Activated naive CD8-positive, alpha-beta T cell treated with anti-CD3 and anti-CD28 coated beads for 36 hours (primary cell): Measurements from ENCODE around the gene VAPB. TPM values are rescaled to one million over a fixed set of nuclear protein-coding genes. Genes with fewer than 3 reads are reported as not detected.
"Not testable (repeated sequence)": the region's sequence is repeated elsewhere in the genome, so short reads cannot be mapped to it uniquely, and the experiment has no call there.

Experiments used
- DNase-seq: peaks from one replicate; pipeline ENCODE4 v3.0.0; 2021
- H3K27ac Mint-ChIP-seq: one replicate; pipeline ENCODE4 v1.8.0; 2022; ENCODE audit warnings: mild to moderate bottlenecking, moderate library complexity, mixed read lengths
- H3K27me3 Mint-ChIP-seq: one replicate; pipeline ENCODE4 v1.8.0; 2022; ENCODE audit warnings: mild to moderate bottlenecking, mixed read lengths
- H3K36me3 Mint-ChIP-seq: one replicate; pipeline ENCODE4 v1.8.0; 2021; ENCODE audit warnings: mild to moderate bottlenecking, mixed read lengths
- H3K4me1 Mint-ChIP-seq: one replicate; pipeline ENCODE4 v1.8.0; 2021; ENCODE audit warnings: mixed read lengths
- H3K4me3 Mint-ChIP-seq: one replicate; pipeline ENCODE4 v1.8.0; 2022; ENCODE audit warnings: mild to moderate bottlenecking, moderate library complexity, mixed read lengths
- H3K9me3 Mint-ChIP-seq: one replicate; pipeline ENCODE4 v1.8.0; 2022; ENCODE audit warnings: mixed read lengths
- total RNA-seq, 2 experiments: library from RNA; stranded (reverse); gene quantifications; one replicate each; pipeline ENCODE4 v1.2.3, GENCODE V29; 2021

VAPB gene
- total RNA-seq, 2 experiments from 2014 or later = 38.4 to 40.6 TPM

- Mint-ChIP-seq H3K36me3 (peaks cover 7% of the 10 kb centered on the region), H3K9me3 (no peaks in the 10 kb centered on the region), H3K4me3 (no peak overlapping the region), H3K27ac (peak overlapping the region; percentile 81), H3K4me1 (peaks cover 31% of the 10 kb centered on the region), H3K27me3 (no peaks in the 10 kb centered on the region)
- DNase-seq = no peak
Measured at GRCh38 chr20:58408603-58409246, 19.7 kb downstream of the VAPB start.

DNA sequence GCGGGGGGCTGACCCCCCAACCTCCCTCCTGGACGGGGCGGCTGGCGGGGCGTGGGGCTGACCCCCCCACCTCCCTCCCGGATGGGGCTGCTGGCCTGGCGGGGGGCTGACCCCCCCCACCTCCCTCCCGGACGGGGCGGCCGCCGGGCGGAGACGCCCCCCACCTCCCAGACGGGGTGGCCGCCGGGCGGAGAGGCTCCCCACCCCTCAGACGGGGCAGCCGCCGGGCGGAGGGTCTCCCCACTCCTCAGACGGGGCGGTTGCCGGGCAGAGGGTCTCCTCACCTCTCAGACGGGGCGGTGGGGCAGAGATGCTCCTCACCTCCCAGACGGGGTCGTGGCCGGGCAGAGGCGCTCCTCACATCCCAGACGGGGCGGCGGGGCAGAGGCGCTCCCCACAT lies 25.2 kb downstream of the VAPB start:
- DNase-seq, H3K4me3 Mint-ChIP-seq, H3K27me3 Mint-ChIP-seq, H3K27ac Mint-ChIP-seq, H3K9me3 Mint-ChIP-seq: not testable (repeated sequence)
- Mint-ChIP-seq H3K4me1 (peaks cover 27% of the 10 kb centered on the region), H3K36me3 (peaks cover 25% of the 10 kb centered on the region)

- Mint-ChIP-seq H3K4me1 (peaks cover 29% of the 10 kb centered on the region), H3K36me3 (peaks cover 31% of the 10 kb centered on the region)
- not testable (repeated sequence) for DNase-seq, H3K4me3 Mint-ChIP-seq, H3K9me3 Mint-ChIP-seq, H3K27me3 Mint-ChIP-seq, H3K27ac Mint-ChIP-seq
Measured at GRCh38 chr20:58414786-58415185, 25.8 kb downstream of the VAPB start.

- no peaks in the 10 kb centered on the region for H3K27me3 Mint-ChIP-seq
- peaks cover 27% of the 10 kb centered on the region for H3K4me1 Mint-ChIP-seq
- peaks cover 38% of the 10 kb centered on the region for H3K36me3 Mint-ChIP-seq
- no peak for DNase-seq
- H3K27ac Mint-ChIP-seq = peak overlapping the region; percentile 14
- H3K9me3 Mint-ChIP-seq = no peaks in the 10 kb centered on the region
- no peak overlapping the region for H3K4me3 Mint-ChIP-seq
Measured at GRCh38 chr20:58416057-58416456, 27.0 kb downstream of the VAPB start.

- H3K4me3 Mint-ChIP-seq = no peak overlapping the region
- no peak for DNase-seq
- no peaks in the 10 kb centered on the region for H3K27me3 Mint-ChIP-seq
- H3K27ac Mint-ChIP-seq = no peak overlapping the region
- H3K9me3 Mint-ChIP-seq = no peaks in the 10 kb centered on the region
- H3K36me3 Mint-ChIP-seq = peaks cover 37% of the 10 kb centered on the region
- H3K4me1 Mint-ChIP-seq = peaks cover 27% of the 10 kb centered on the region
Measured at GRCh38 chr20:58416835-58417234, 27.8 kb downstream of the VAPB start.

DNA sequence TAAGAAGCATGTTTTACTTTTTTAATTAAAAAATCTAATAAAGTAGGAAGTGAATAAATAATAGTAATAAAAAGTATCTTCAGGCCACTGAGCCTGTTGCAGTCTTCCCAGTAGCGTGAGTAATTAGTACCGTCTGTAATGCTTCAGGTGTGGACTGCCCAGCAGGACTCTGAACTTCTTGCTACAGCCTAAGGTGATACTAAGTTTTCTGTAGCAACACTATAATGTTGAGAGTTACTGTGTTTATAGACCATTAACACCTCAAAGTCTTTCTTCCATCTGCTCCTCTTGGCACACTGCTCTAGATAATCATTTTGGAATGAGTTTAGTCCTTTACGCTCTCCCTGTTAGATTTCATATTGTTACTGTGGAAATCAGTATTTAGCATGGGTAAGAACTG lies 28.4 kb downstream of the VAPB start:
- H3K36me3 Mint-ChIP-seq = peaks cover 35% of the 10 kb centered on the region
- no peak for DNase-seq
- H3K9me3 Mint-ChIP-seq = no peaks in the 10 kb centered on the region
- H3K27ac Mint-ChIP-seq = no peak overlapping the region
- H3K4me3 Mint-ChIP-seq = no peak overlapping the region
- no peaks in the 10 kb centered on the region for H3K27me3 Mint-ChIP-seq
- peaks cover 25% of the 10 kb centered on the region for H3K4me1 Mint-ChIP-seq

- Mint-ChIP-seq H3K9me3 (no peaks in the 10 kb centered on the region), H3K27ac (peak overlapping the region; percentile 48), H3K36me3 (peaks cover 37% of the 10 kb centered on the region), H3K4me1 (peaks cover 25% of the 10 kb centered on the region), H3K4me3 (no peak overlapping the region), H3K27me3 (no peaks in the 10 kb centered on the region)
- no peak for DNase-seq
Measured at GRCh38 chr20:58418949-58419748, 30.1 kb downstream of the VAPB start.

DNA sequence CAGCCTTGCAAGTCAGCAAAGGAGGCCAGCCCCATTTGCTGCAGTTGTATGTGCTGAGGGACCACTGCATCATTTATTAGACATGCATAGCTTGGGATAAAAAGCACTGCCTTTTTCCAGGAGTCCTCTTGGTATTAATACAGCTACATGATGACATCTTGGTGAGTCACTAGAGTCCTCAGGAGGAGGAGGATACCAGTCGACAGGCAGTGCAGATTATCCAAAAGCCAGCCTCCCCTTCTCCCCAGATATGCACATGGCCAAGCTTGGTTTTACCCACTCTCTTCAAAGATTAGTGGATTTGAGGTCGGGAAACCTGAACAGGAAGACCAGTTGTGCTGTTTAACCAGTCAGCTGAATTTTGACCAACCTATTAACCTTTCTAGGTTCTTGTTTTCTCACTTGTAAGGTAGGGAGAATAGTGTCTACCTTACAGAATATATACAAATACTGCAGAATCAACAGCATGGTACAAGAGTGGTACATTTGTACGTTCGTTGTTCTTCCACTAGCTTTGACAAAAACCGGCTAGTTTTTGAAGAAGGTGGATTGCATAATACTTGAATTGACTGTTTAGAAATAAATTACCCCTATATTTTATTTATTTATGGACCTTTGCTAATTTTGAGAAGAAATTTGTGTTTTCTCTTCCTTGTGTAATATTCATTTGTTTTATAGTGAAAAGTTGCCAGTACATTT lies 31.9 kb downstream of the VAPB start:
- no peaks in the 10 kb centered on the region for H3K9me3 Mint-ChIP-seq
- no peak overlapping the region for H3K27ac Mint-ChIP-seq
- peaks cover 23% of the 10 kb centered on the region for H3K4me1 Mint-ChIP-seq
- DNase-seq = no peak
- no peaks in the 10 kb centered on the region for H3K27me3 Mint-ChIP-seq
- peaks cover 41% of the 10 kb centered on the region for H3K36me3 Mint-ChIP-seq
- no peak overlapping the region for H3K4me3 Mint-ChIP-seq

GRCh38 chr20:58421497-58421850 lies 32.4 kb downstream of the VAPB start:
- DNase-seq = no peak
- no peak overlapping the region for H3K27ac Mint-ChIP-seq
- H3K4me3 Mint-ChIP-seq = no peak overlapping the region
- H3K4me1 Mint-ChIP-seq = peaks cover 18% of the 10 kb centered on the region
- peaks cover 37% of the 10 kb centered on the region for H3K36me3 Mint-ChIP-seq
- no peaks in the 10 kb centered on the region for H3K27me3 Mint-ChIP-seq
- H3K9me3 Mint-ChIP-seq = no peaks in the 10 kb centered on the region

GRCh38 chr20:58424218-58424969 lies 35.4 kb downstream of the VAPB start:
- Mint-ChIP-seq H3K9me3 (no peaks in the 10 kb centered on the region), H3K27ac (no peak overlapping the region), H3K27me3 (no peaks in the 10 kb centered on the region), H3K36me3 (peaks cover 28% of the 10 kb centered on the region), H3K4me1 (peaks cover 10% of the 10 kb centered on the region), H3K4me3 (no peak overlapping the region)
- no peak for DNase-seq

DNA sequence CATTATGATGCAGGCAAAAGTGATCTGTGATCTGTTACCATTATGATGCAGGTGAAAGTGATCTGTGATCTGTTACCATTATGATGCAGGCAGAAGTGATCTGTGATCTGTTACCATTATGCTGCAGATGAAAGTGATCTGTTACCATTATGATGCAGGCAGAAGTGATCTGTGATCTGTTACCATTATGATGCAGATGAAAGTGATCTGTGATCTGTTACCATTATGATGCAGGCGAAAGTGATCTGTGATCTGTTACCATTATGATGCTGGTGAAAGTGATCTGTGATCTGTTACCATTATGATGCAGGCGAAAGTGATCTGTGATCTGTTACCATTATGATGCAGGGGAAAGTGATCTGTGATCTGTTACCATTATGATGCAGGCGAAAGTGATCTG lies 38.5 kb downstream of the VAPB start:
- peaks cover 23% of the 10 kb centered on the region for H3K36me3 Mint-ChIP-seq
- peaks cover 21% of the 10 kb centered on the region for H3K4me1 Mint-ChIP-seq

GRCh38 chr20:58428364-58428763 lies 39.3 kb downstream of the VAPB start:
- Mint-ChIP-seq H3K27ac (no peak overlapping the region), H3K4me3 (no peak overlapping the region), H3K9me3 (no peaks in the 10 kb centered on the region), H3K4me1 (peaks cover 29% of the 10 kb centered on the region), H3K27me3 (no peaks in the 10 kb centered on the region), H3K36me3 (peaks cover 23% of the 10 kb centered on the region)
- no peak for DNase-seq

More for the DNA sequence above, 38.5 kb downstream of the VAPB start:
- not testable (repeated sequence) for H3K27ac Mint-ChIP-seq, H3K4me3 Mint-ChIP-seq, DNase-seq, H3K9me3 Mint-ChIP-seq, H3K27me3 Mint-ChIP-seq

DNA sequence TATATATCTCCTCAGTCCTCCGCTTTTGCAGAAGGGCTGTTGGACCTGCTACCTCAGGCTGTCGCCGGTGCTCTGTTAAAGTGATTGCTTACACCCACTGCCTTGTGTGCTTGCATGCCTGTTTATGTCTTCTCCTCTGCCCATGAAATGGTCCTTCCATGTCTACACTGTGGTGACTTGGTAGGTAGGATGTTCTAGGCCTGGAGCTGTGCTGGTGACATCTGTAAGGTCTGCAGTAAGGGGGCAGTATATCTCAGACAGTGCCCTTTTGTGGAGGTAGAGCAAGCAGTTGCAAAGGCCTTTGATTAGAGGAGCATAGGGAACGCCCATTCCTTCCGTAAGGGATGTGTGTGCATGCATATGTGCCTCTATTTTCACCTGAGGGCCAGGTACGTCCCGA lies 40.3 kb downstream of the VAPB start:
- Mint-ChIP-seq H3K27me3 (no peaks in the 10 kb centered on the region), H3K4me3 (no peak overlapping the region), H3K27ac (no peak overlapping the region), H3K36me3 (peaks cover 20% of the 10 kb centered on the region), H3K4me1 (peaks cover 35% of the 10 kb centered on the region), H3K9me3 (no peaks in the 10 kb centered on the region)
- DNase-seq = no peak

DNA sequence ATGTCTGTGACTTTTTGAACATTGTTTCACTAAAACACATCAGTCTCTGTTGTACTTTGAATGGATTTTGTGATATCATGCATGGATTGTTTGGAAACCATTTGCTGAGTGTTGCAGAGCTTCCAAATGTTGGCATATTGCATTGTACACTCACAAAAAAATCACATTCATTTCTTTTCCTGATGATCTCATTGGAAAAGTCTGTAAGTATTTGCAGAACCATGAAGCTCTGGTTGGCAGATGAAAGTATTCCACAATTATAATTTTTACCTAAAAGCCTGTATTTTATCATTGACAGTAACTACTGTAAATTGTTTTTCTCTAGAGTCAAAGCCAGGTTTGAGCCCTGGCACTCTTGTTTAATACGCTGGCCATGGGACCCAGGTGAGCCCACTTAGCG lies 42.1 kb downstream of the VAPB start:
- Mint-ChIP-seq H3K9me3 (no peaks in the 10 kb centered on the region), H3K4me1 (peaks cover 38% of the 10 kb centered on the region), H3K27me3 (no peaks in the 10 kb centered on the region), H3K36me3 (peaks cover 21% of the 10 kb centered on the region), H3K4me3 (no peak overlapping the region), H3K27ac (no peak overlapping the region)
- DNase-seq = no peak
